Lower leg skin (tissue), 3 donors: Measurements from ENCODE around the gene DRC3.

ENCODE experiments used
- CTCF ChIP-seq, 3 donors: fragments of 450-650 bp; IDR thresholded peaks; one replicate each; pipeline ENCODE4 v1.5.1; 2016; ENCODE audit warnings: antibody characterized with exemption in 3 of 3, mild to moderate bottlenecking in 3 of 3, moderate library complexity in 2 of 3
- POLR2A ChIP-seq, 2 donors: fragments of 450-650 bp; IDR thresholded peaks; one replicate each; pipeline ENCODE4 v1.6.1; 2016 to 2017; ENCODE audit warnings: antibody characterized with exemption in 2 of 2, mild to moderate bottlenecking in 1 of 2, moderate library complexity in 1 of 2

GRCh38 chr17:18006495-18007239 lies 34.0 kb downstream of the DRC3 start:
- no peak for TF ChIP-seq CTCF (IDR thresholded peaks at IDR 0.05)
- no peak for TF ChIP-seq POLR2A (IDR thresholded peaks at IDR 0.05)
